Measurements from ENCODE around the gene CRYBA4. TPM values are rescaled to one million over a fixed set of nuclear protein-coding genes. Genes with fewer than 3 reads are reported as not detected.

Gene CRYBA4
- polyA plus RNA-seq, 1 donor from 2014 or later, result not detected

- peaks cover 0 to 3% (median 0%) of the 10 kb centered on the region in 3 donors for H3K4me1 Mint-ChIP-seq
- H3K27me3 Mint-ChIP-seq, result no peaks in the 10 kb centered on the region
- H3K4me3 Mint-ChIP-seq, result no peak overlapping the region
- H3K36me3 Mint-ChIP-seq, result peaks cover 4% of the 10 kb centered on the region
- no peaks in the 10 kb centered on the region for H3K9me3 Mint-ChIP-seq
- H3K27ac Mint-ChIP-seq, result peak overlapping the region in 1 of 3 donors; percentile 11
These were observed 3.0 kb downstream of the CRYBA4 start for GRCh38 chr22:26624803-26625202.

- H3K4me3 Mint-ChIP-seq, result peak overlapping the region in 1 of 4 donors; percentile 61
- H3K36me3 Mint-ChIP-seq, result peaks cover 1% of the 10 kb centered on the region
- H3K27me3 Mint-ChIP-seq, result peaks cover 5% of the 10 kb centered on the region
- peak overlapping the region in 1 of 3 donors; percentile 80 for H3K27ac Mint-ChIP-seq
- peaks cover 0 to 3% (median 0%) of the 10 kb centered on the region in 3 donors for H3K4me1 Mint-ChIP-seq
- H3K9me3 Mint-ChIP-seq, result peaks cover 0 to 5% (median 0%) of the 10 kb centered on the region in 3 donors
These were observed 8.4 kb downstream of the CRYBA4 start for GRCh38 chr22:26629988-26630761.

- Mint-ChIP-seq H3K4me1 (peaks cover 0 to 3% (median 0%) of the 10 kb centered on the region in 3 donors), H3K4me3 (no peak overlapping the region), H3K27me3 (peaks cover 5% of the 10 kb centered on the region), H3K27ac (no peak overlapping the region), H3K36me3 (peaks cover 1% of the 10 kb centered on the region), H3K9me3 (peaks cover 0 to 5% (median 0%) of the 10 kb centered on the region in 3 donors)
These were observed 9.5 kb downstream of the CRYBA4 start for GRCh38 chr22:26631282-26631681.

GRCh38 chr22:26632422-26633155, 10.8 kb downstream of the CRYBA4 start:
- Mint-ChIP-seq H3K27me3 (peaks cover 5% of the 10 kb centered on the region), H3K4me1 (no peaks in the 10 kb centered on the region), H3K9me3 (peaks cover 0 to 5% (median 0%) of the 10 kb centered on the region in 3 donors), H3K4me3 (peak overlapping the region in 1 of 4 donors; percentile 42), H3K36me3 (peaks cover 1% of the 10 kb centered on the region), H3K27ac (no peak overlapping the region)

- H3K36me3 Mint-ChIP-seq, result peaks cover 1% of the 10 kb centered on the region
- peaks cover 0 to 5% (median 0%) of the 10 kb centered on the region in 3 donors for H3K9me3 Mint-ChIP-seq
- H3K27ac Mint-ChIP-seq, result no peak overlapping the region
- peaks cover 5% of the 10 kb centered on the region for H3K27me3 Mint-ChIP-seq
- H3K4me1 Mint-ChIP-seq, result no peaks in the 10 kb centered on the region
- H3K4me3 Mint-ChIP-seq, result peak overlapping the region in 1 of 4 donors; percentile 52
These were observed 12.4 kb downstream of the CRYBA4 start for GRCh38 chr22:26634189-26634588.

- H3K4me1 Mint-ChIP-seq, result no peaks in the 10 kb centered on the region
- peaks cover 0 to 5% (median 0%) of the 10 kb centered on the region in 3 donors for H3K9me3 Mint-ChIP-seq
- H3K27me3 Mint-ChIP-seq, result peaks cover 5% of the 10 kb centered on the region
- peak overlapping the region in 1 of 4 donors; percentile 3 for H3K4me3 Mint-ChIP-seq
- H3K27ac Mint-ChIP-seq, result no peak overlapping the region
- H3K36me3 Mint-ChIP-seq, result peaks cover 1% of the 10 kb centered on the region
These were observed 13.4 kb downstream of the CRYBA4 start for GRCh38 chr22:26635117-26635516.

- Mint-ChIP-seq H3K4me3 (no peak overlapping the region), H3K27ac (no peak overlapping the region), H3K27me3 (peaks cover 5% of the 10 kb centered on the region), H3K9me3 (no peaks in the 10 kb centered on the region), H3K36me3 (peaks cover 1% of the 10 kb centered on the region), H3K4me1 (no peaks in the 10 kb centered on the region)
These were observed 14.5 kb downstream of the CRYBA4 start for GRCh38 chr22:26636296-26636695.

- H3K4me3 Mint-ChIP-seq, result peak overlapping the region in 3 of 4 donors; percentile 30 to 76 (median 65)
- peaks cover 11 to 28% (median 20%) of the 10 kb centered on the region in 3 donors for H3K4me1 Mint-ChIP-seq
- H3K27me3 Mint-ChIP-seq, result peaks cover 7% of the 10 kb centered on the region
- H3K27ac Mint-ChIP-seq, result peak overlapping the region in 2 of 3 donors; percentile 63 to 83
- H3K9me3 Mint-ChIP-seq, result no peaks in the 10 kb centered on the region
- no peaks in the 10 kb centered on the region for H3K36me3 Mint-ChIP-seq
These were observed 21.0 kb downstream of the CRYBA4 start for GRCh38 chr22:26642465-26643417.

- H3K27me3 Mint-ChIP-seq, result peaks cover 7% of the 10 kb centered on the region
- no peaks in the 10 kb centered on the region for H3K9me3 Mint-ChIP-seq
- H3K4me1 Mint-ChIP-seq, result peaks cover 11 to 28% (median 20%) of the 10 kb centered on the region in 3 donors
- peak overlapping the region in 1 of 3 donors; percentile 63 for H3K27ac Mint-ChIP-seq
- no peaks in the 10 kb centered on the region for H3K36me3 Mint-ChIP-seq
- H3K4me3 Mint-ChIP-seq, result peak overlapping the region in 3 of 4 donors; percentile 30 to 47 (median 30)
These were observed 21.8 kb downstream of the CRYBA4 start for GRCh38 chr22:26643418-26644100.

GRCh38 chr22:26646158-26646557, 24.4 kb downstream of the CRYBA4 start:
- Mint-ChIP-seq H3K36me3 (no peaks in the 10 kb centered on the region), H3K9me3 (no peaks in the 10 kb centered on the region), H3K4me3 (no peak overlapping the region), H3K27ac (peak overlapping the region in 1 of 3 donors; percentile 90), H3K4me1 (peaks cover 13 to 28% (median 26%) of the 10 kb centered on the region in 3 donors), H3K27me3 (peaks cover 7% of the 10 kb centered on the region)

GRCh38 chr22:26648011-26648497, 26.3 kb downstream of the CRYBA4 start:
- no peaks in the 10 kb centered on the region for H3K9me3 Mint-ChIP-seq
- H3K4me3 Mint-ChIP-seq, result no peak overlapping the region
- H3K4me1 Mint-ChIP-seq, result peaks cover 12 to 23% (median 16%) of the 10 kb centered on the region in 3 donors
- H3K36me3 Mint-ChIP-seq, result no peaks in the 10 kb centered on the region
- peaks cover 7% of the 10 kb centered on the region for H3K27me3 Mint-ChIP-seq
- no peak overlapping the region for H3K27ac Mint-ChIP-seq

- no peaks in the 10 kb centered on the region for H3K36me3 Mint-ChIP-seq
- no peaks in the 10 kb centered on the region for H3K9me3 Mint-ChIP-seq
- H3K27ac Mint-ChIP-seq, result no peak overlapping the region
- H3K4me1 Mint-ChIP-seq, result peaks cover 11 to 19% (median 12%) of the 10 kb centered on the region in 3 donors
- H3K4me3 Mint-ChIP-seq, result no peak overlapping the region
- H3K27me3 Mint-ChIP-seq, result peaks cover 7% of the 10 kb centered on the region
These were observed 27.0 kb downstream of the CRYBA4 start for GRCh38 chr22:26648528-26649388.
